Skeletal muscle satellite cell (primary cell): ENCODE measurements around the gene MYO5B.
"Not testable (repeated sequence)": the region's sequence is repeated elsewhere in the genome, so short reads cannot be mapped to it uniquely, and the experiment has no call there.

Experiments used
- H3K27me3 ChIP-seq: 2 replicates; pipeline ENCODE4 v1.7.0; 2013; ENCODE audit warnings: low read length; ENCODE audit not compliant: control insufficient read depth, insufficient read depth
- H3K36me3 ChIP-seq: 2 replicates; pipeline ENCODE4 v1.7.0; 2013; ENCODE audit warnings: mild to moderate bottlenecking, control low read depth, low read length; ENCODE audit not compliant: insufficient read depth
- H3K4me1 ChIP-seq: 2 replicates; pipeline ENCODE4 v1.7.0; 2013; ENCODE audit warnings: low read length; ENCODE audit not compliant: control insufficient read depth, insufficient read depth
- H3K4me2 ChIP-seq: 2 replicates; pipeline ENCODE4 v1.7.0; 2013; ENCODE audit warnings: mild to moderate bottlenecking, low read length
- H3K4me3 ChIP-seq: 2 replicates; pipeline ENCODE4 v1.7.0; 2013; ENCODE audit warnings: low read length
- H3K9ac ChIP-seq: 2 replicates; pipeline ENCODE4 v1.7.0; 2013; ENCODE audit warnings: mild to moderate bottlenecking, low read depth, low read length, moderate library complexity
- H3K9me3 ChIP-seq: replicated peaks from 2 replicates; pipeline ENCODE4 v1.7.0; 2013; ENCODE audit warnings: mild to moderate bottlenecking, control low read depth, low read length

Gene MYO5B

GRCh38 chr18:49811151-49811938 lies 383.6 kb downstream of the MYO5B start:
- Histone ChIP-seq H3K4me3 (peak overlapping the region; percentile 54), H3K9me3 (peaks cover 4% of the 10 kb centered on the region), H3K4me1 (peaks cover 17% of the 10 kb centered on the region), H3K9ac (peak overlapping the region; percentile 98), H3K27me3 (no peaks in the 10 kb centered on the region), H3K36me3 (no peaks in the 10 kb centered on the region), H3K4me2 (peak overlapping the region; percentile 92)

- H3K36me3 ChIP-seq, H3K27me3 ChIP-seq, H3K4me2 ChIP-seq, H3K9me3 ChIP-seq, H3K4me3 ChIP-seq, H3K9ac ChIP-seq: not testable (repeated sequence)
- peaks cover 17% of the 10 kb centered on the region for H3K4me1 ChIP-seq
Measured at GRCh38 chr18:49808553-49809191, 386.3 kb downstream of the MYO5B start.

GRCh38 chr18:49804096-49804495 lies 390.9 kb downstream of the MYO5B start:
- H3K36me3 ChIP-seq = peaks cover 6% of the 10 kb centered on the region
- H3K9ac ChIP-seq = no peak overlapping the region
- H3K4me1 ChIP-seq = no peaks in the 10 kb centered on the region
- no peak overlapping the region for H3K4me3 ChIP-seq
- no peak overlapping the region for H3K4me2 ChIP-seq
- H3K9me3 ChIP-seq = no peaks in the 10 kb centered on the region
- no peaks in the 10 kb centered on the region for H3K27me3 ChIP-seq

GRCh38 chr18:49802623-49803022 lies 392.3 kb downstream of the MYO5B start:
- H3K4me3 ChIP-seq = no peak overlapping the region
- peaks cover 6% of the 10 kb centered on the region for H3K36me3 ChIP-seq
- H3K4me2 ChIP-seq = no peak overlapping the region
- H3K9me3 ChIP-seq = no peaks in the 10 kb centered on the region
- no peaks in the 10 kb centered on the region for H3K27me3 ChIP-seq
- H3K9ac ChIP-seq = no peak overlapping the region
- no peaks in the 10 kb centered on the region for H3K4me1 ChIP-seq

GRCh38 chr18:49800491-49800890 lies 394.5 kb downstream of the MYO5B start:
- not testable (repeated sequence) for H3K9ac ChIP-seq, H3K9me3 ChIP-seq, H3K4me2 ChIP-seq, H3K4me3 ChIP-seq, H3K4me1 ChIP-seq, H3K27me3 ChIP-seq
- peaks cover 14% of the 10 kb centered on the region for H3K36me3 ChIP-seq

GRCh38 chr18:49799806-49800205 lies 395.1 kb downstream of the MYO5B start:
- not testable (repeated sequence) for H3K4me2 ChIP-seq, H3K9ac ChIP-seq, H3K27me3 ChIP-seq, H3K4me1 ChIP-seq, H3K4me3 ChIP-seq, H3K9me3 ChIP-seq
- peaks cover 19% of the 10 kb centered on the region for H3K36me3 ChIP-seq

GRCh38 chr18:49798001-49798400 lies 396.9 kb downstream of the MYO5B start:
- Histone ChIP-seq H3K36me3 (peaks cover 29% of the 10 kb centered on the region), H3K4me3 (no peak overlapping the region), H3K4me1 (no peaks in the 10 kb centered on the region), H3K9ac (no peak overlapping the region), H3K4me2 (no peak overlapping the region), H3K9me3 (no peaks in the 10 kb centered on the region), H3K27me3 (no peaks in the 10 kb centered on the region)

GRCh38 chr18:49795612-49796552 lies 399.1 kb downstream of the MYO5B start:
- Histone ChIP-seq H3K9me3 (no peaks in the 10 kb centered on the region), H3K36me3 (peaks cover 38% of the 10 kb centered on the region), H3K9ac (no peak overlapping the region)

GRCh38 chr18:49794743-49795142 lies 400.2 kb downstream of the MYO5B start:
- H3K4me1 ChIP-seq = no peaks in the 10 kb centered on the region
- no peak overlapping the region for H3K9ac ChIP-seq
- H3K4me2 ChIP-seq = no peak overlapping the region
- no peaks in the 10 kb centered on the region for H3K9me3 ChIP-seq
- peaks cover 50% of the 10 kb centered on the region for H3K36me3 ChIP-seq
- no peaks in the 10 kb centered on the region for H3K27me3 ChIP-seq
- H3K4me3 ChIP-seq = no peak overlapping the region

More at GRCh38 chr18:49795612-49796552, 399.1 kb downstream of the MYO5B start:
- H3K27me3 ChIP-seq = no peaks in the 10 kb centered on the region
- H3K4me2 ChIP-seq = no peak overlapping the region
- H3K4me1 ChIP-seq = no peaks in the 10 kb centered on the region
- no peak overlapping the region for H3K4me3 ChIP-seq

GRCh38 chr18:49789560-49790134 lies 405.3 kb downstream of the MYO5B start:
- H3K9me3 ChIP-seq, H3K27me3 ChIP-seq, H3K4me1 ChIP-seq, H3K4me3 ChIP-seq, H3K9ac ChIP-seq, H3K4me2 ChIP-seq: not testable (repeated sequence)
- H3K36me3 ChIP-seq = peaks cover 44% of the 10 kb centered on the region

GRCh38 chr18:49788327-49788898 lies 406.5 kb downstream of the MYO5B start:
- no peaks in the 10 kb centered on the region for H3K9me3 ChIP-seq
- H3K36me3 ChIP-seq = peaks cover 43% of the 10 kb centered on the region
- peak overlapping the region; percentile 14 for H3K4me3 ChIP-seq
- H3K9ac ChIP-seq = peak overlapping the region; percentile 6
- no peaks in the 10 kb centered on the region for H3K27me3 ChIP-seq
- peaks cover 7% of the 10 kb centered on the region for H3K4me1 ChIP-seq
- peak overlapping the region; percentile 78 for H3K4me2 ChIP-seq
